C4-2B (cell line): ENCODE data around the gene RORC.

ENCODE experiments used
- CTCF ChIP-seq: fragments of 450-650 bp; conservative IDR thresholded peaks from 2 replicates; pipeline ENCODE4 v1.5.1; 2017; ENCODE audit warnings: mild to moderate bottlenecking
- ZFX ChIP-seq: fragments of 450-650 bp; IDR thresholded peaks from 2 replicates; pipeline ENCODE4 v1.6.1; 2017

GRCh38 chr1:151798571-151798970 lies 33.0 kb downstream of the RORC start:
- TF ChIP-seq CTCF (no peak), ZFX (no peak)
